ENCODE results near the gene TC2N.
"Not testable (repeated sequence)": the region's sequence is repeated elsewhere in the genome, so short reads cannot be mapped to it uniquely, and the experiment has no call there.

- not testable (repeated sequence) for TF ChIP-seq CTCF (IDR thresholded peaks at IDR 0.05; ENCODE audit: borderline replicate concordance, extremely low read depth, low read length, poor library complexity, severe bottlenecking); EZH2 (IDR thresholded peaks at IDR 0.05; ENCODE audit: borderline replicate concordance, low read depth, low read length, severe bottlenecking)
Observed at GRCh38 chr14:91806094-91806493, 61.2 kb downstream of the TC2N start.

All from DND-41 (cell line).